Heart right ventricle (tissue), 16 donors: Measurements from ENCODE around the gene OGDH. TPM values are rescaled to one million over a fixed set of nuclear protein-coding genes. Genes with fewer than 3 reads are reported as not detected.

Experiments used
- ATAC-seq, 8 donors: fragments of 200-7000 bp; cut with Tn5 transposase; one replicate each; pipeline ENCODE4 v1.9.1; 2020; ENCODE audit warnings: mild to moderate bottlenecking in 8 of 8, moderate library complexity in 8 of 8, moderate number of reproducible peaks in 1 of 8
- DNase-seq, 2 donors: peaks; one replicate each; pipeline ENCODE4 v3.0.0-alpha.2; 2020
- H3K27ac ChIP-seq, 10 donors: fragments of 200-600 bp; sonication (generic) in 2 of 10; one replicate each; pipeline versions ENCODE4 v1.5.0 to v1.8.0; 2020 to 2022; ENCODE audit warnings: mild to moderate bottlenecking in 3 of 10
- H3K27me3 ChIP-seq, 7 donors: fragments of 200-600 bp; one replicate each; pipeline ENCODE4 v1.8.0; 2021 to 2022; ENCODE audit warnings: mild to moderate bottlenecking in 2 of 7
- H3K36me3 ChIP-seq, 9 donors: fragments of 200-600 bp; sonication (generic) in 1 of 9; one replicate each; pipeline versions ENCODE4 v1.5.0 to v1.8.0; 2020 to 2022; ENCODE audit warnings: mild to moderate bottlenecking in 2 of 9
- H3K4me1 ChIP-seq, 9 donors: fragments of 200-600 bp; sonication (generic) in 1 of 9; one replicate each; pipeline versions ENCODE4 v1.5.0 to v1.8.0; 2020 to 2022; ENCODE audit warnings: mild to moderate bottlenecking in 4 of 9
- H3K4me3 ChIP-seq, 10 donors: fragments of 200-600 bp; sonication (generic) in 2 of 10; one replicate each; pipeline versions ENCODE4 v1.5.0 to v1.8.0; 2020 to 2022; ENCODE audit warnings: mild to moderate bottlenecking in 7 of 10, moderate library complexity in 2 of 10
- H3K9me3 ChIP-seq, 11 donors: fragments of 200-600 bp in 10 of 11; sonication (generic) in 2 of 11; one replicate each; pipeline versions ENCODE4 v1.5.0 to v1.8.0; 2013 to 2022; ENCODE audit warnings: mild to moderate bottlenecking in 2 of 11, control low read depth in 1 of 11, moderate library complexity in 1 of 11
- CTCF ChIP-seq, 9 donors: fragments of 200-600 bp; sonication (generic) in 2 of 9; IDR thresholded peaks; one replicate each; pipeline versions ENCODE4 v1.5.0 to v1.8.0; 2021 to 2022; ENCODE audit warnings: antibody characterized with exemption in 9 of 9, mild to moderate bottlenecking in 5 of 9, moderate library complexity in 1 of 9
- WGBS, 2 donors: extraction: QIAGEN DNeasy Blood & Tissue Kit; methylation state at CpG; one replicate each; pipeline ENCODE4 v1.1.7; 2013; ENCODE audit warnings: inconsistent platforms in 1 of 2; 5-methylcytosine and 5-hydroxymethylcytosine counted together
- intact Hi-C, 10 donors: fragments of 100-400 bp; cut with DNase I; formaldehyde crosslinking; loops; one replicate each; pipeline versions ENCODE4 v1.11.1 to v1.14.2; 2022
- long read RNA-seq, 3 donors: library from polyadenylated mRNA; unstranded; transcript quantifications; one replicate each; pipeline ENCODE4 v2.0.0, GENCODE V29; 2020 to 2021
- polyA plus RNA-seq, 2 donors: library from polyadenylated mRNA; stranded (reverse); fragments of 200-250 nt; gene quantifications; one replicate each; pipeline ENCODE4 v1.2.3, GENCODE V29; 2013
- total RNA-seq, 10 donors: library from RNA; stranded (reverse); fragmentation: NEBNext Ultra II Directional in 3 of 10; extraction: Animal tissue kit (Norgen Biotek cat#: 25700) in 3 of 10; gene quantifications; one replicate each; pipeline versions ENCODE4 v1.2.1 to v1.2.4, GENCODE V29; 2021 to 2023
- donor health status: Arrhythmogenic right ventricular cardiomyopathy.
- donor health status: ischemic (EF 13 %, LVEDD 7.1; RV severe dilation, severe dysfunction).
- donor health status: healthy with polysubstance abuse.
- donor health status: DM: no; HTN: yes; CAD: no.
- donor health status: DM: no; HTN: no; CAD: no.
- donor health status: ischemic (EF 25% LVEDD 6.9; RV normal size, moderate dysfunction).
- donor health status: ischemic (EF 25% LVEDD 5.7; RV mildly dilated, moderate dysfunction).
- donor health status: healthy.
- donor health status: DM: yes; HTN: yes; CAD: no.
- donor health status: Ischemic cardiomyopathy.
- donor health status: ischemic (EF 35%, LVEDD 5.7; RV mildly dilated, moderate dysfunction).
- donor health status: nonischemic (EF 11% LVEDD 7.7; RV severe dilation, severe dysfunction).
- donor health status: DM: yes; HTN: yes; CAD: no.
- donor health status: PGD.
- donor health status: ischemic (EF 29% LVEDD 5.4; RV normal size, mild dysfunction).
- donor health status: nonischemic (EF 23%, LVEDD 6.1; RV moderate dilation, normal function).

OGDH gene
- total RNA-seq (100 to 1,000 TPM; 500 to 724 (median 679) TPM), polyA plus RNA-seq (100 to 1,000 TPM; 202 to 421 TPM)
- long read RNA-seq, donor 1, full-length matches to known transcripts, result 40 of 278 reads
- long read RNA-seq, donor 1, partial matches to known transcripts, result 216 of 278 reads
- long read RNA-seq, donor 1, other reads (novel, unspliced or antisense), result 22 of 278 reads
- long read RNA-seq, donor 2, full-length matches to known transcripts, result 50 of 388 reads
- long read RNA-seq, donor 2, partial matches to known transcripts, result 306 of 388 reads
- long read RNA-seq, donor 2, other reads (novel, unspliced or antisense), result 32 of 388 reads
- long read RNA-seq, donor 3, full-length matches to known transcripts, result 129 of 1,026 reads
- long read RNA-seq, donor 3, partial matches to known transcripts, result 850 of 1,026 reads
- long read RNA-seq, donor 3, other reads (novel, unspliced or antisense), result 47 of 1,026 reads

- intact Hi-C loops, result loop anchor here in 4 of 10 donors (1.0 to 10.0 kb wide), 5 partner anchors 24 to 241 kb away; partner anchors contain the start of genes H2AZ2 (in 2 of the 4) and TMED4 (in 2 of the 4)
- 0 to 1% methylated on average over 62 to 93 of the region's 93 CpGs for WGBS, 2 donors
- peaks cover 2 to 35% (median 32%) of the 10 kb centered on the region in 9 donors for H3K4me1 ChIP-seq
Observed at GRCh38 chr7:44606341-44607140, at the start of gene OGDH. TSS of gene OGDH (plus strand) at chr7:44606627. CDS start at chr7:44624344, 17,717 bp downstream.

GRCh38 chr7:44557485-44557884, 48.9 kb upstream of the OGDH start:
- no peak for ATAC-seq
- no peaks in the 10 kb centered on the region for H3K4me1 ChIP-seq
- H3K27me3 ChIP-seq, result no peaks in the 10 kb centered on the region
- no peak for TF ChIP-seq CTCF (IDR thresholded peaks at IDR 0.05)
- H3K36me3 ChIP-seq, result no peaks in the 10 kb centered on the region
- DNase-seq, result no peak
- H3K9me3 ChIP-seq, result no peaks in the 10 kb centered on the region
- 88 to 90% methylated on average over 2 of the region's 2 CpGs for WGBS, 2 donors
- H3K4me3 ChIP-seq, result no peak overlapping the region
- intact Hi-C loops, result loop anchor here in 1 of 10 donors (10.0 kb wide), 1 partner anchor 53 kb away; no protein-coding TSS in a partner anchor
- no peak overlapping the region for H3K27ac ChIP-seq

More at GRCh38 chr7:44606341-44607140, at the start of gene OGDH:
- H3K4me3 ChIP-seq, result peak within 1 kb of the TSS; percentile 39 to 96 (median 72)
- H3K9me3 ChIP-seq, result no peaks in the 10 kb centered on the region
- H3K27me3 ChIP-seq, result no peaks in the 10 kb centered on the region
- DNase-seq (peak; percentile 99), ATAC-seq (peak; percentile 96 to 99 (median 98))
- TF ChIP-seq CTCF (IDR thresholded peaks at IDR 0.05), result peak in 1 of 9 donors; percentile 8
- peaks cover 0 to 5% (median 0%) of the 10 kb centered on the region in 9 donors for H3K36me3 ChIP-seq
- peak within 1 kb of the TSS; percentile 86 to 99 (median 98) for H3K27ac ChIP-seq

- Histone ChIP-seq H3K9me3 (no peaks in the 10 kb centered on the region), H3K27ac (no peak overlapping the region), H3K36me3 (peaks cover 0 to 16% (median 6%) of the 10 kb centered on the region in 9 donors), H3K4me1 (no peaks in the 10 kb centered on the region), H3K27me3 (no peaks in the 10 kb centered on the region), H3K4me3 (no peak overlapping the region)
- TF ChIP-seq CTCF (IDR thresholded peaks at IDR 0.05), result no peak
- intact Hi-C loops, result loop anchor here in 1 of 10 donors (10.0 kb wide), 1 partner anchor 55 kb away; no protein-coding TSS in a partner anchor
- ATAC-seq (no peak), DNase-seq (no peak)
- 71 to 76% methylated on average over 4 of the region's 4 CpGs for WGBS, 2 donors
Observed at GRCh38 chr7:44559485-44559884, 46.9 kb upstream of the OGDH start.

- peaks cover 0 to 36% (median 21%) of the 10 kb centered on the region in 9 donors for H3K36me3 ChIP-seq
- no peaks in the 10 kb centered on the region for H3K9me3 ChIP-seq
- intact Hi-C loops, result loop anchor here in 8 of 10 donors (5.0 to 10.0 kb wide), 5 partner anchors 77 to 327 kb away; no protein-coding TSS in a partner anchor
- DNase-seq, result no peak
- no peaks in the 10 kb centered on the region for H3K27me3 ChIP-seq
- no peak overlapping the region for H3K27ac ChIP-seq
- no peak for ATAC-seq
- H3K4me1 ChIP-seq, result peaks cover 0 to 12% (median 0%) of the 10 kb centered on the region in 9 donors
- WGBS, 2 donors, result 87 to 88% methylated on average over 6 of the region's 6 CpGs
- no peak for TF ChIP-seq CTCF (IDR thresholded peaks at IDR 0.05)
- no peak overlapping the region for H3K4me3 ChIP-seq
Observed at GRCh38 chr7:44561481-44561880, 44.9 kb upstream of the OGDH start.
